Fibroblast of lung (primary cell): ENCODE measurements around the gene ITPA.

Experiments
- CTCF ChIP-seq, 2 donors: IDR thresholded peaks in 1 of 2; conservative IDR thresholded peaks in 1 of 2; 1 replicate in 1 of 2; 2 replicates in 1 of 2; pipeline ENCODE4 v1.5.1; 2011 to 2012; ENCODE audit warnings: low read length in 2 of 2, control low read depth in 1 of 2, inconsistent platforms in 1 of 2, low read depth in 1 of 2, mild to moderate bottlenecking in 1 of 2
- EZH2 ChIP-seq: IDR thresholded peaks from 2 replicates; pipeline ENCODE4 v1.5.1; 2012; ENCODE audit warnings: low read length, control low read depth, mild to moderate bottlenecking; ENCODE audit errors: missing control alignments

DNA sequence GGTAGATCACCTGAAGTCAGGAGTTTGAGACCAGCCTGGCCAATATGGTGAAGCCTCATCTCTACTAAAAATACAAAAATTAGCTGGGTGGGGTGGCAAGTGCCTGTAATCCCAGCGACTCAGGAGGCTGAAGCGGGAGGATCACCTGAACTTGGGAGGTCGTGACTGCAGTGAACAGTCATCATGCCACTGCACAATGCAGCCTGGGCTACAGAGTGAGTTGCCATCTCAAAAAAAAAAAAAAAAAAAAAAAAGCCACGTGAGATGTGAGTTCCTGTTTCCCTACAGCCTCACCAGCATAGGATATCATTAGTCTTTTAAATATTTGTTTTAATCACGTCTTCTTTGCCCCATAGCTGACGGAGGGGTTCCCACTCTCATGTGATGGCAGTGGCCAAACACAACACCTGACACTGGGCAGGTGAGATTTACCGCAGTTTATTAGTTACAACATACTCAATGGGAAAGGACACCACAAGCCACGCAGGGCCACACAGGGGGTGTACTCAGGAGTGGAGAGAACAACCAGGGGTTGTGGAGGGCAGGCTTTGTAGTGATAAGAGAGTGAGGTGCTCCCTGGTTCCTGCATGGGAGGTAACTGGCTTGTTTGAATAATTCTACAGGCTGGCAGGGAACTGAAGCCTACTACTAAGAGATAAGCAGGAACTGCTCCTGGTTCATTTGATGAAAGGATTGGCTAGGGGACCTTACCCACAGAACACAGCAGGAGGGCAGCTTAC lies 31.4 kb upstream of the ITPA start:
- TF ChIP-seq CTCF (conservative IDR thresholded peaks at IDR 0.05 in 1 of 2, IDR thresholded peaks at IDR 0.05 in 1 of 2; ENCODE audit: low read depth in 1 of 2, low read length in 2 of 2) (no peak), EZH2 (no peak)
